AG04450 (cell line): ENCODE measurements around the gene INPP5B. TPM values are rescaled to one million over a fixed set of nuclear protein-coding genes. Genes with fewer than 3 reads are reported as not detected.

Source experiments
- CTCF ChIA-PET: fragments of 300-600, 350-600 bp; formaldehyde crosslinking; extraction: SDS; loops from one replicate; lab custom pipeline; 2022; ENCODE audit warnings: antibody characterized with exemption, inconsistent platforms; lab: Charles Lee
- POLR2A ChIA-PET: fragments of 350-600 bp; formaldehyde crosslinking; extraction: SDS; loops from one replicate; lab custom pipeline; 2021; ENCODE audit warnings: antibody characterized with exemption, inconsistent platforms; lab: Yijun Ruan, JAX
- DNase-seq: peaks from one replicate; pipeline ENCODE4 v3.0.0-alpha.2; 2011; ENCODE audit warnings: low read depth, low spot score
- H3K27ac ChIP-seq: one replicate; pipeline ENCODE4 v1.5.1; 2012; ENCODE audit warnings: low read depth, low read length, control low read depth
- H3K27me3 ChIP-seq: one replicate; pipeline ENCODE4 v1.6.0; 2012; ENCODE audit warnings: low read length; ENCODE audit not compliant: control insufficient read depth, insufficient read depth
- H3K4me3 ChIP-seq: 2 replicates; pipeline ENCODE4 v1.5.1; 2011; ENCODE audit warnings: mild to moderate bottlenecking, low read depth, low read length, control low read depth
- H3K9me3 ChIP-seq: 2 replicates; pipeline ENCODE4 v1.5.1; 2012; ENCODE audit warnings: low read length; ENCODE audit not compliant: control insufficient read depth, insufficient read depth
- CTCF ChIP-seq: IDR thresholded peaks from 2 replicates; pipeline ENCODE4 v1.5.1; 2011; ENCODE audit warnings: low read depth, low read length, control low read depth, inconsistent platforms
- polyA plus RNA-seq: library from polyadenylated mRNA; depleted of rRNA; stranded (reverse); fragments of >200 nt; gene quantifications from 2 replicates; pipeline ENCODE4 v1.2.3, GENCODE V29; 2011

Gene INPP5B
- polyA plus RNA-seq, 1 experiment = 21.9 TPM

DNA sequence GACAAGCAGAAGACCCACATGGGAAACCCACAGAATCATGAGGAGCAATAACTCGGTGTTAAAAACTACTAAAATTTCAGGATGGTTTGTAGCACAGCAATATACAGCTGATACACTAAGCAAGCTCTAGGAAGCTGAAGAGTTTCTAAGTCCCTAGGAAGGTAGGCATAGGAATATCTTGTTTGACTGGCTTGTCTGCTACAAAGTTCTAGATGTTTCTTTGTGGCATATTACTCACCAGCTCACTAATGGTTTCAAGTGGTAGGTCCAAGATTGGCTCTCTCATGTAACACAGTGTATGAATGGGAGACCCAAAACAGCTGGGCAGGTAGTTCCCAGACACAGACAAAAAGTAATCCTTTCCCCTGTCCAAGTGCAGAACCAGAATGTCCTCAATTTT, 74.2 kb downstream of the INPP5B start:
- Histone ChIP-seq H3K27ac (no peak overlapping the region), H3K27me3 (no peaks in the 10 kb centered on the region), H3K4me3 (no peak overlapping the region), H3K9me3 (no peaks in the 10 kb centered on the region)
- no peak for TF ChIP-seq CTCF
- POLR2A ChIA-PET = interaction anchor here (0.5 to 0.7 kb wide), 3 partner anchors 9 to 76 kb away, joined by 3 to 5 read pairs (median 3); no protein-coding TSS in a partner anchor
- DNase-seq = no peak
- CTCF ChIA-PET = interaction anchor here (7.2 kb wide), 1 partner anchor 13 kb away, joined by 70 read pairs; the partner anchor contains the start of gene MTF1

DNA sequence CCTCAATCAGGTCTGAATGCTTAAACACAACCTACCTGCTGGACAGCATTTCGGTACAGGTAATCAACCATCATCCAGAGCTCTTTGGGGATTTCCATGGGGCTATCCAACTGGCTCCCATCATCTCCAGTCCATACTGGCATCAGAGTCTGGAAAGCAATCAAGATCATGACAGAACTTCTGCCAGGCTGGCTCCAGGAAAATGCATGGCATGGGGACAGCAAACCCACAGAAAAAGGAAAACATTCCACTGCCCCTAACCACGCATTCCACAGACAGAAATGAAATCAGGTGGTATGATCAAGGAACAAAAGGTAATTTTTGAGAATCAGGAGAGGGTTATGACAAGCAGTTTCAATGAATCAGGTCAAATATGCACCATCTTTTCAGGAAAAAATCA, 78.4 kb downstream of the INPP5B start:
- TF ChIP-seq CTCF = no peak
- DNase-seq = no peak
- no peaks in the 10 kb centered on the region for H3K27me3 ChIP-seq
- H3K4me3 ChIP-seq = no peak overlapping the region
- H3K27ac ChIP-seq = no peak overlapping the region
- ChIA-PET CTCF (interaction anchor here (0.5 to 0.9 kb wide), 3 partner anchors 9 to 209 kb away, joined by 3 to 9 read pairs (median 4); partner anchors contain the start of gene MTF1), POLR2A (no interaction called here)
- H3K9me3 ChIP-seq = no peaks in the 10 kb centered on the region

DNA sequence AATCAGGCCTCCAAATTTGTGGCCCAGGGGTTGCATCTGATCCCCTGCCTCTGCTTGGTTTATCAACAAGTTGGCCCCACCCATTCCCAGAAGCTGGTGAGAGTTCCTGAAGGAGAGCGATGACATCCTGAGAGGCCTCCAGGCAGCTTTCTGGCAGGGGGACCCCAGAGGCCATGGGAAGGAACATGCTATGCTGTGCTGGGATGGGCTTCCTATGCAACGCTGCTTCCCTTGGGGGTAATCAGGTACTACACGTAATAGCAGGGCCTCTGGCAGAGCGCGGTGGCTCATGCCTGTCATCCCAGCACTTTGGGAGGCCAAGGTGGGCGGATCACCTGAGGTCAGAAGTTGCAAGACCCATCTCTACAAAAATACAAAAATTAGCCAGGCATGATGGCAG, 79.1 kb downstream of the INPP5B start:
- Histone ChIP-seq H3K4me3 (no peak overlapping the region), H3K27me3 (no peaks in the 10 kb centered on the region), H3K27ac (no peak overlapping the region), H3K9me3 (no peaks in the 10 kb centered on the region)
- DNase-seq = no peak
- ChIA-PET CTCF (interaction anchor here (0.6 to 0.9 kb wide), 2 partner anchors 8 to 17 kb away, joined by 4 to 9 read pairs; partner anchors contain the start of gene MTF1), POLR2A (no interaction called here)
- TF ChIP-seq CTCF = no peak

GRCh38 chr1:37866491-37866890, 80.4 kb downstream of the INPP5B start:
- H3K27ac ChIP-seq = no peak overlapping the region
- TF ChIP-seq CTCF = no peak
- no peaks in the 10 kb centered on the region for H3K9me3 ChIP-seq
- no peak overlapping the region for H3K4me3 ChIP-seq
- no peak for DNase-seq
- H3K27me3 ChIP-seq = no peaks in the 10 kb centered on the region
- CTCF ChIA-PET = interaction anchor here (0.6 kb wide), 1 partner anchor 9 kb away, joined by 4 read pairs; no protein-coding TSS in a partner anchor
- POLR2A ChIA-PET = interaction anchor here (0.6 kb wide), 1 partner anchor 10 kb away, joined by 4 read pairs; no protein-coding TSS in a partner anchor

GRCh38 chr1:37865348-37866120, 81.3 kb downstream of the INPP5B start:
- H3K27ac ChIP-seq = peak overlapping the region; percentile 39
- no peaks in the 10 kb centered on the region for H3K27me3 ChIP-seq
- no peaks in the 10 kb centered on the region for H3K9me3 ChIP-seq
- ChIA-PET CTCF (interaction anchor here (0.6 kb wide), 1 partner anchor 10 kb away, joined by 4 read pairs; no protein-coding TSS in a partner anchor), POLR2A (no interaction called here)
- no peak for DNase-seq
- no peak for TF ChIP-seq CTCF
- no peak overlapping the region for H3K4me3 ChIP-seq
